Measurements from ENCODE around the gene EME1.
"Not testable (repeated sequence)": the region's sequence is repeated elsewhere in the genome, so short reads cannot be mapped to it uniquely, and the experiment has no call there.

The EME1 gene

DNA sequence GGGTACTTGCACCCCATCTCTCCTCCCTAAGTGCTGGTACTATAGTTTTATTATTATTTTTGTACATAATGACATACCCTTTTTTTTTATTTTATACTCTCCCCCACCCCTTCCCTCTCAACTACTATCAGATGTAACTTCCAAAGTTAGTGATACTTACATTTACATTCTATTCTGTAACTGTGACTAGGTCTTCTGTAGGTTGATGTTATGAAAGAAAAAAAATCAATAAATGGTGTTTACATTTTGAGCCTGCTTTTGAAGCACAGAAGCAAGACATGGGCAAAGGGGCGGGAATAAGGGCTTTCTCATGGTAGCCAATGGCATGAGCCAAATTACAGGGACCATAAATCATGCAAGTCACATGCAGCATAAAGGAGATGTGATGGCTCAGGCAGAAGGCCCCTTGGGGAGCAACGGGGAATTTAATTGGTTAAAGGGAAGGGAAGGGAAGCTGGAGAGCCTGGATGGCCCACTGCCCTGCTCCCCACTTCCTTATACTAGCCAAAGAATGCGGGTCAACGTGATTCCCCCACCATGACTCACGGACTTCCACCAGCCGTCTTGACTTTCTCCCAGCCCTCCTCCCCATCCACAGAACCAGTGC is 50.6 kb downstream of the EME1 start:
- Mint-ChIP-seq H3K4me3 (peak overlapping the region in 1 of 2 donors; percentile 22), H3K36me3 (ENCODE audit: insufficient read depth) (peaks cover 11% of the 10 kb centered on the region), H3K9me3 (peaks cover 1 to 6% of the 10 kb centered on the region in 2 donors), H3K4me1 (ENCODE audit: low read depth in 2 of 2) (peaks cover 17 to 25% of the 10 kb centered on the region in 2 donors), H3K27me3 (no peaks in the 10 kb centered on the region), H3K27ac (peak overlapping the region in 1 of 2 donors; percentile 29)
- ATAC-seq (replicated peaks) (no peak), DNase-seq (no peak)

DNA sequence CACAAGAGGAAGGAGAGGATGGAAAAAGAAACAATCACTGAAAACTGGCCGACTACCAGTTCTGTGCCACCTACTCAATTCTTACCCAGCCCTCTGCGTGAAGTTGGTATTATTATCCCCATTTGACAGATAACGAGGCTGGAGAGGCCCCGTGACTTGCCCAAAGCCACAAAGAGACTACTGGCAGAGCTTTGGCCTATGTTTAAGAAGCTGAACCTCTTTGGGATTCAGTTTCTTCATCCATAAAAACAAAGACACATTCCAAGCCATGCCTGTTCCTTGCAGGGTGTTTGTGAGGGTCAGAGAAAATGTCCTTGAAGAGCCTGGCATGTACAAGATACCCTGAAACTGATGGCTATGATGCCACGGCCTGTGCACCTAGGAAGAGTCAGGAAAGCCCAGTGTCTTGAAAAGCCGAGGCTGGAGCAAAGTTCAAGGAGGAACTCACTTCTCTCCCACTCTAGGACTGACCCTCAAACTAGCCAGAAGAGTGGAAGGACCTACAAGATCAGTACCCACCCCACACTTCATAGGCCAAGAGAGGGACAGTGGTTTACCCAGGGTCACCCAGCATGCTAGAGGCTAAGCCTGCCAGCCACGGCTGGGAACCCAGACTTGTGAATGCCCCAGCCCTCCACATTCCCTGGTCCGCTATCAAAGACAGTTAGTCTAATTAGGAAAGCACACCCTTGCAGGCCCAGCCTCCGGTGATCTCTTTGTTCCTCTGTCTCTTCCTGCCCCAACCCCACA is 51.4 kb downstream of the EME1 start:
- DNase-seq (no peak), ATAC-seq (replicated peaks) (no peak)
- Mint-ChIP-seq H3K27me3 (no peaks in the 10 kb centered on the region), H3K27ac (no peak overlapping the region), H3K4me3 (peak overlapping the region in 1 of 2 donors; percentile 89), H3K36me3 (ENCODE audit: insufficient read depth) (peaks cover 11% of the 10 kb centered on the region), H3K9me3 (no peaks in the 10 kb centered on the region), H3K4me1 (ENCODE audit: low read depth in 2 of 2) (peaks cover 17 to 25% of the 10 kb centered on the region in 2 donors)

DNA sequence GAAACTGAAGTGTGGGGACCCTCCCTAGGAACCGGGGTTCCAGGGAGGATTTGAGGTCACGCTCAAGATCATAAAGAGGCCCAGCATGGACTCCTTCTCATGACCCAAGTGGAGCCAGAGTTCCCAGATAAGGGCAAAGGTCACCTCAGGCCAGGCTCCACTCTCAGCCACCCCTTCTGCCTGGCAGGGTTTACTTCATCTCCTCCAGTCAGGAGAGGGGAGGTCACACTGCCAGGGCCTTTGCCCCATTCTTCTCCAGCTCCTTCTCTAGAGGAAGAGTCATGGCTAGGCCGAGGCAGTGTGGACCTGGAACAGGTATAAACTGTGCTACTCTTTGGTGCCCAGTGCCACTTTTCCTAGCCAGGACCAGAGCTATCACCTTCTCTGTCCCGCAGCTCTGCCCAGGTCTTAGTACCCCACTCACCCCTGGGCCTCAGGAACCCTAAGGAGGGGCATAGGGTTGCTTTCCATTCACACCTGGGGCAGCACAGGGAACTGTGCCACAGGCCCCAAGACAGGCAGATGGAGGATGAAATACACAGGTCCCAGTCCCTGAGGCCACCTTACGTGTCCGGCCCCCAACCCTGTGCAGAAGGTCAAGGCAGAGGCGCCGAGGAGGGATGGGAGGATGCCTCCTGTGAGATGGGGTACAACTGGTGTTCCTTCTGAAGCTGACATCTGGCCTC is 52.1 kb downstream of the EME1 start:
- Mint-ChIP-seq H3K36me3 (ENCODE audit: insufficient read depth) (peaks cover 11% of the 10 kb centered on the region), H3K4me1 (ENCODE audit: low read depth in 2 of 2) (peaks cover 19 to 30% of the 10 kb centered on the region in 2 donors), H3K27ac (peak overlapping the region; percentile 49 to 90), H3K9me3 (no peaks in the 10 kb centered on the region), H3K27me3 (no peaks in the 10 kb centered on the region), H3K4me3 (peak overlapping the region; percentile 87 to 89)
- no peak for ATAC-seq (replicated peaks)
- no peak for DNase-seq

DNA sequence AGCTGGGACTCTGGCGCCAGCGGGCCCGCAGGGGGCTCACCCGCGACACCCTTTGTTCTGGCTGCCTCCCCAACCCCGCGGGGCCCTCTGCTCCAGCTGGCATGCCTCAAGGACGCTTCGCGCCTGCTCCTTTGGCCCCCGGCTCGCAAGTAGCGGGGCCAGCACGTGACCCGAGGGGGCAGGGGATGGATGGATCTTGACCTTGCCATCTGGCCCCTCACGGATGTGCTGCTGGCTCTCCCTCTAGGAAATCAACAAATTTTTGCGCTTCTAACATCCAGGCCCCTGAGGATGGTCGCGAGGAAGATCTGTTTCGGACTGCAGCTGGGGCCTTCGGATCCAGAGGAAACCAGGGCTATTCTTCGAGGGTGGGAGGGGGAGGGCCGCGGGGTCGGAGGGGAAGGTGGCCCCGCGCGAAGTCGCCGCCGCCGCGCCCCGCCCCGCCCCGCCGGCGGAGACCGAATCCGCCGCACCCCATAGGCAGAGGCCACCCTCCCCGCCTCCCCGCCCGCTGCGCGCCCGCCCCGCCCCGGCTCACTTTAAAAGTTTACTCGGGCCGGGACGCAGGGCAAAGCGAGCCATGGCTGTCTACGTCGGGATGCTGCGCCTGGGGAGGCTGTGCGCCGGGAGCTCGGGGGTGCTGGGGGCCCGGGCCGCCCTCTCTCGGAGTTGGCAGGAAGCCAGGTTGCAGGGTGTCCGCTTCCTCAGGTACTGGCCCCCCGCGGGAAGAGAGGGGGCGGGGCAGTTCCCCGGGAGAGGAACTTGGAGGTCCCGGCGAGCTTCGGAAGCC is 52.8 kb downstream of the EME1 start, which contains the start of gene ACSF2:
Gene ACSF2, plus strand, starts transcription at position 537 of the 790 bp plus-strand sequence. Its CDS starts 44 bp downstream, at position 581.
- peaks cover 11% of the 10 kb centered on the region for H3K36me3 Mint-ChIP-seq (ENCODE audit: insufficient read depth)
- peak within 1 kb of the TSS; percentile 87 to 89 for H3K4me3 Mint-ChIP-seq
- DNase-seq (peak; percentile 52 to 64 (median 59)), ATAC-seq (replicated peaks) (peak; percentile 89)
- no peaks in the 10 kb centered on the region for H3K9me3 Mint-ChIP-seq
- H3K27ac Mint-ChIP-seq: peak within 1 kb of the TSS; percentile 83 to 90
- H3K4me1 Mint-ChIP-seq (ENCODE audit: low read depth in 2 of 2): peaks cover 19 to 31% of the 10 kb centered on the region in 2 donors
- no peaks in the 10 kb centered on the region for H3K27me3 Mint-ChIP-seq

DNA sequence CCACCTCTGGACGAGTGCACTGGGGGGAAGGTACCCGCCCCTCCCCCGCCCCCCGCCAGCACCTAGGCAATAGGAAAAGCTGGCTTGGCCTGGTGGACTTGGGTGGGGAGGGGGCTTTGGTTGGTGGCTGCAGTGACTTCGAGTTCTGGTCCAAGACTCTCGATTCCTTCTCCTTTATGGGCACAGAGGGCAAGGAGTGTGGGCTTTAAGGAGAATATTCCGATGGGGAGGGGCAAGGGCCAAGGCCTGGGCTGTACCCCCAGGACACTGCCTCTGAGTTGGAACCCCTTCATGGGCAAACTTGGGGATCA is 53.4 kb downstream of the EME1 start:
- peak in 1 of 3 experiments; percentile 3 for DNase-seq
- H3K27me3 Mint-ChIP-seq: no peaks in the 10 kb centered on the region

DNA sequence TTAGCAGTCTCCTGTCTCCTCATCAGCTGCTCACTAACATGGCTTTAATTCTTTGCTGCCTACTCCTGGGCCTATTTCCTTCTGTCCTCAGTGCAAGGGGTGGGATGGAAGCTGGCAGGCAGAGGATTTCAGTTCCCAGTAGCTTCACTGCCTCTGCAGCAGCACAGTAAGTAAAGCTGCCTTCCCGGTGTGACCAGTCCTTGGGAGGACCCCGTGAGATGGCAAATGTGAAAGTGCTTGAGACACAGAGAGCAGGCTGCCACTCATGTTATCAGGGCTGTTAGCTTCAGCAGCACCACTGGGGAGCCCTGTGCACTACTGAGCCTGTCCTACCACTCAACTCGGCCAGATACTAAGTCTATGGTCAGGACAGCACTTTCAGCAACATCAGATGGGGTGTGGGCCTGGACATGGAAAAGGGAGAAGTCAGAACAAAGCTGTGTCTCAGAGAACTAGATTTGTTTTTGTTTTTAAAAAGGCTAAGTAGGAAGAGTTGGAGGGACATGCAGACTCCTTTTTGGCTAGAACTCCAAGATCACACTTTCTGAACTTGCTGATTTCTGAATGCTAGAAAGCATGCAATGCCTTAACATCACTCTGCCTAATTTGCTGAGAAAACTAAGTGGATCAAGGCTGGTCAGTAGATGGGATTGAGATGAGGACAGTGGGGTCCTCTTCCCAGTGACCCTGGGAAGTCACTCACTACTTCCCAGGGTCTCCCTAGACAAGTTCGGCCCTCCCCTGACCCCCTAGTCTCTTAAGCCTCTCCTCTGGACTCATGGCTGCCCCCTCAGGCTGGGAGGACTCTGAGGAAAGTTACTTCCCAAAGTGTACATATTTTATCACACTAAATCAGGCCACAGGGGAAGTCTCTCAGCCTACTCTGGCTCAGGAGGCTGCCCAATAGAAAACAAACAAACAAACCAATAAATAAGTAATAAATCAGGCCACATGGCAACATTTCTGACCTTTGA is 54.1 kb downstream of the EME1 start:
- DNase-seq: peak in 1 of 3 experiments; percentile 9

More for the DNA sequence above, 53.4 kb downstream of the EME1 start:
- H3K9me3 Mint-ChIP-seq: no peaks in the 10 kb centered on the region
- peaks cover 11% of the 10 kb centered on the region for H3K36me3 Mint-ChIP-seq (ENCODE audit: insufficient read depth)
- H3K4me3 Mint-ChIP-seq: peak overlapping the region; percentile 87 to 89
- ATAC-seq (replicated peaks): no peak
- H3K4me1 Mint-ChIP-seq (ENCODE audit: low read depth in 2 of 2): peaks cover 19 to 27% of the 10 kb centered on the region in 2 donors
- H3K27ac Mint-ChIP-seq: peak overlapping the region; percentile 83 to 89

DNA sequence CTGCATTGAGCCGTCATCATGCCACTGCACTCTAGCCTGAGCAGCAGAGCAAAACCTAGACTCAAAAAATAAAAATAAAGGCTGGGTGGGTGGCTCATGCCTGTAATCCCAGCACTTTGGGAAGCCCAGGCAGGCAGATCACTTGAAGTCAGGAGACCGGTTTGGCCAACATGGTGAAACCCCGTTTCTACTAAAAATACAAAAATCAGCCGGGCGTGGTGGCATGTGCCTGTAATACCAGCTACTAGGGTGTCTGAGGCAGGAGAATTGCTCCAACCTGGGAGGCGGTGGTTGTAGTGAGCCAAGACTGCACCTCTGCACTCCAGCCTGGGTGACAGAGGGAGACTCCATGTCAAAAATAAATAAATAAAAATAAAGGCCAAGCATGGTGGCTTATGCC is 55.1 kb downstream of the EME1 start:
- H3K27me3 Mint-ChIP-seq; DNase-seq; ATAC-seq (replicated peaks); H3K9me3 Mint-ChIP-seq; H3K4me3 Mint-ChIP-seq; H3K36me3 Mint-ChIP-seq (ENCODE audit: insufficient read depth): not testable (repeated sequence)
- peak overlapping the region in 1 of 2 donors; percentile 83 for H3K27ac Mint-ChIP-seq
- H3K4me1 Mint-ChIP-seq (ENCODE audit: low read depth in 2 of 2): peaks cover 17 to 22% of the 10 kb centered on the region in 2 donors

More for the DNA sequence above, 54.1 kb downstream of the EME1 start:
- peaks cover 8% of the 10 kb centered on the region for H3K36me3 Mint-ChIP-seq (ENCODE audit: insufficient read depth)
- ATAC-seq (replicated peaks): peak; percentile 36
- no peaks in the 10 kb centered on the region for H3K27me3 Mint-ChIP-seq
- H3K4me3 Mint-ChIP-seq: peak overlapping the region; percentile 87 to 89
- no peaks in the 10 kb centered on the region for H3K9me3 Mint-ChIP-seq
- peak overlapping the region; percentile 83 to 89 for H3K27ac Mint-ChIP-seq
- peaks cover 17 to 22% of the 10 kb centered on the region in 2 donors for H3K4me1 Mint-ChIP-seq (ENCODE audit: low read depth in 2 of 2)

DNA sequence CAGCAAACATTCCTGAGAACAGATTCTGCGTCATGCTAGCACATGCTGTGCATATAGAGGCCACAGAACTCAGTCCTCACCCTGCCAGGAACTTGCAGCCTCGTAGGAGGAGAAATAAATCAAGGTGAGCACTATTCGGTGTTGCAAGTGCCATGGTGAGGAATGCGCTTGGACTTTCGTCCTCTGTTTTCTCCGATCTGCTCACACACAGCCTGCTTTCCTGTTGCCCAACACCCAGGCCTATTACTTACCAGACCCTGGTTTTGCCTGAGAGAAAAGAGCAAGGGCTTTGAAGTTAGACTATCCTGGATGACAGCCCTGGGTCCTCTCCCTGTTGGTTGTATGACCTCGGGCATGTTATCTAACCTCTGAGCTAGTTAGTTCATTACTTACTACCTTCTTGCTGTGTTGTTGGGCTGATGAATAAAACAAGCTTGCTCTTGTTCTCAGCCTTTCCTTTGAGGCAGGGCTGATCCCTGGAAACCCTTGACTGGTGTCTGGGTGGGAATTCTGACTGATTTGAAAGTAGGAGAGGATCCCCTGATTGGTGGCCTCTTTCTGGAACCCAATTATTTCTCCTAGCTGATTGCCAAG is 55.9 kb downstream of the EME1 start:
- no peak for DNase-seq
- H3K9me3 Mint-ChIP-seq: no peaks in the 10 kb centered on the region
- ATAC-seq (replicated peaks): no peak
- H3K36me3 Mint-ChIP-seq (ENCODE audit: insufficient read depth): peaks cover 8% of the 10 kb centered on the region
- H3K4me3 Mint-ChIP-seq: no peak overlapping the region
- H3K27me3 Mint-ChIP-seq: no peaks in the 10 kb centered on the region
- H3K27ac Mint-ChIP-seq: peak overlapping the region in 1 of 2 donors; percentile 35
- H3K4me1 Mint-ChIP-seq (ENCODE audit: low read depth in 2 of 2): peaks cover 17 to 22% of the 10 kb centered on the region in 2 donors

DNA sequence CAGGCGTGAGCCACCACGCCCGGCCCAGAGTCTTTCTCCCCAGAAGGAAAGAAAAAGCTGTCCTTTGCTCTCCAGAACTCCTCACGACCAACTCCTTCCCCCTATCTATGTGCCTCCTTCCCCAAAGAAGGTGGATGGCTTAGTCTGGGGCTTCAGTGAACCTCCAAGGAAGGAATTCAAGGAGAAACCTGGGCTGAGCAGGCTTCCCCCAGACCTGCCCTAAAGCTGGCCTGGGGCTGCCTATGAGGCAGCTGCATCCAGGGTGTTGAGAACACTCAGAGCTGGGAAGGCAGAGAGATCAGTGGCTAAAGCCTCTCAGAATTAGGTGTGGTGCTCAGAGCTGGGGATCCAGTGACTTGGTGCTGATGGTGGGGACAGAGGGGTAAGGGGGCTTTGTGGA is 56.8 kb downstream of the EME1 start:
- Mint-ChIP-seq H3K9me3 (no peaks in the 10 kb centered on the region), H3K27ac (peak overlapping the region in 1 of 2 donors; percentile 35), H3K4me3 (no peak overlapping the region), H3K27me3 (no peaks in the 10 kb centered on the region), H3K4me1 (ENCODE audit: low read depth in 2 of 2) (peaks cover 17 to 28% of the 10 kb centered on the region in 2 donors), H3K36me3 (ENCODE audit: insufficient read depth) (peaks cover 8% of the 10 kb centered on the region)
- ATAC-seq (replicated peaks) (no peak), DNase-seq (no peak)
